Aorta (tissue), 5 donors: ENCODE data around the gene AP1S3. TPM values are rescaled to one million over a fixed set of nuclear protein-coding genes. Genes with fewer than 3 reads are reported as not detected.
A peak's percentile ranks its signal among the peaks of the same experiment; 100 is the strongest.

ENCODE experiments used
- ATAC-seq: fragments of 200-7000 bp; cut with Tn5 transposase; one replicate; pipeline ENCODE4 v1.9.1; 2022; ENCODE audit warnings: moderate library complexity; ENCODE audit not compliant: low FRiP score
- DNase-seq, 2 donors: peaks; one replicate each; pipeline ENCODE4 v3.0.0-alpha.2; 2020
- H3K27ac ChIP-seq, 2 donors: one replicate each; pipeline ENCODE4 v1.5.1; 2013; ENCODE audit warnings: low read length in 2 of 2, mild to moderate bottlenecking in 2 of 2, moderate library complexity in 2 of 2, control low read depth in 1 of 2, inconsistent platforms in 1 of 2, low read depth in 1 of 2
- H3K27me3 ChIP-seq, 2 donors: one replicate each; pipeline ENCODE4 v1.6.1; 2013; ENCODE audit warnings: control low read depth in 1 of 2, low read length in 1 of 2, mild to moderate bottlenecking in 1 of 2, moderate library complexity in 1 of 2; ENCODE audit not compliant: insufficient read depth in 2 of 2, control insufficient read depth in 1 of 2
- H3K36me3 ChIP-seq, 2 donors: one replicate each; pipeline ENCODE4 v1.6.1; 2013; ENCODE audit warnings: control low read depth in 1 of 2, low read length in 1 of 2, mild to moderate bottlenecking in 1 of 2; ENCODE audit not compliant: insufficient read depth in 2 of 2, control insufficient read depth in 1 of 2
- H3K4me1 ChIP-seq, 2 donors: one replicate each; pipeline ENCODE4 v1.6.1; 2013; ENCODE audit warnings: low read length in 2 of 2, control low read depth in 1 of 2, mild to moderate bottlenecking in 1 of 2, moderate library complexity in 1 of 2; ENCODE audit not compliant: insufficient read depth in 2 of 2, control insufficient read depth in 1 of 2
- H3K4me3 ChIP-seq, 2 donors: one replicate each; pipeline ENCODE4 v1.5.1; 2013; ENCODE audit warnings: low read length in 2 of 2, control low read depth in 1 of 2, mild to moderate bottlenecking in 1 of 2
- H3K9me3 ChIP-seq: one replicate; pipeline ENCODE4 v1.6.1; 2013; ENCODE audit warnings: mild to moderate bottlenecking, low read length; ENCODE audit not compliant: control insufficient read depth
- WGBS, 2 donors: extraction: QIAGEN DNeasy Blood & Tissue Kit; methylation state at CpG; one replicate each; pipeline ENCODE4 v1.1.7; 2013; 5-methylcytosine and 5-hydroxymethylcytosine counted together
- intact Hi-C, 2 donors: fragments of 100-400 bp; cut with DNase I; formaldehyde crosslinking; loops; one replicate each; pipeline versions ENCODE4 v1.14.2 to v1.15.0; 2022
- polyA plus RNA-seq, 2 donors: library from polyadenylated mRNA; stranded (reverse); fragments of 200-250 nt; gene quantifications; one replicate each; pipeline ENCODE4 v1.2.3, GENCODE V29; 2013
- total RNA-seq, 2 donors: library from RNA; stranded (reverse); fragmentation: NEBNext Ultra II Directional; extraction: Animal tissue kit (Norgen Biotek cat#: 25700); gene quantifications; one replicate each; pipeline ENCODE4 v1.2.1, GENCODE V29; 2021
- donor health status: healthy with polysubstance abuse.
- donor health status: Bipolar disorder and iron deficiency.
- donor health status: DM: no; HTN: no; CAD: no.
- donor health status: DM: no; HTN: no; CAD: no.
- donor health status: DM: yes; HTN: yes; CAD: no.

The AP1S3 gene
- total and polyA plus RNA-seq, 4 donors, result 0.26 to 2.0 (median 0.70) TPM

DNA sequence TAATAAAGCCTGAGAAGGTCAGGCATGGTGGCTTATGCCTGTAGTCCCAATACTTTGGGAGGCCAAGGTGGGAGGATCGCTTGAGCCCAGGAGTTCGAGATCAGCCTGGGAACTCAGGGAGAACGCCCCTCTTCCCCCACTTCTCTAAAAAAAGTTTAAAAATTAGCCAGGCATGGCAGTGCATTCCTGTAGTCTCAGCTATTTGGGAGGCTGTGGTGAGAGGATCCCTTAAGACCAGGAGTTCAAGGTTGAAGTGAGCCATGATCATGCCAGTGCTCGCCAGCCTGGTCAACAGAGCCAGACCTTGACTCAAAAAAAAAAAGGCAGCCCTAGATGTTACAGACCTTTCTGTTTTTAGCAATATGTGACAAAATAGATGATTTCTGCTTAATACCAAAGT, 83.4 kb downstream of the AP1S3 start:
- Histone ChIP-seq H3K4me1 (no peaks in the 10 kb centered on the region), H3K9me3 (no peaks in the 10 kb centered on the region), H3K36me3 (no peaks in the 10 kb centered on the region), H3K27ac (no peak overlapping the region), H3K27me3 (no peaks in the 10 kb centered on the region), H3K4me3 (no peak overlapping the region)
- DNase-seq (no peak), ATAC-seq (no peak)
- intact Hi-C loops, result no loop called here
- WGBS, 2 donors, result 96 to 98% methylated on average over 4 of the region's 4 CpGs

DNA sequence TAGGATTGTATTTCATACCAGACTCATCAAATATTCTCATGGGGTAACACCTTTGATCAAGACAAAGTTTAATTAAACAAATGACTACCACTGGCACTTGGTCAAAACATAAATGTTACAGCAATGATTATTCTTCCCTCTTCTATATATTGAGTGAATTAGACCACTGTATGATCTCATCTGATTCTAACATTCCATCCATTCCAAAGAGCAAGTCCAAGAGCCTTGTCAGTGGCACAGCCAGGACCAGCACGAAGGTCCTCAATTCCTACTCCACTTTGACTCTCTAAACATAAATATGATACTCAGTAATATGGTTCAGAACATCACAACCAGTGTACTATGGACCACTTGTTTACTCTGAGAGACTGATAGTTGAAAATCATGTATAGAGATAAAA, 86.4 kb downstream of the AP1S3 start:
- no peak for ATAC-seq
- WGBS, 2 donors, result 13 to 20% methylated on average over 1 of the region's 1 CpG
- H3K4me1 ChIP-seq, result no peaks in the 10 kb centered on the region

DNA sequence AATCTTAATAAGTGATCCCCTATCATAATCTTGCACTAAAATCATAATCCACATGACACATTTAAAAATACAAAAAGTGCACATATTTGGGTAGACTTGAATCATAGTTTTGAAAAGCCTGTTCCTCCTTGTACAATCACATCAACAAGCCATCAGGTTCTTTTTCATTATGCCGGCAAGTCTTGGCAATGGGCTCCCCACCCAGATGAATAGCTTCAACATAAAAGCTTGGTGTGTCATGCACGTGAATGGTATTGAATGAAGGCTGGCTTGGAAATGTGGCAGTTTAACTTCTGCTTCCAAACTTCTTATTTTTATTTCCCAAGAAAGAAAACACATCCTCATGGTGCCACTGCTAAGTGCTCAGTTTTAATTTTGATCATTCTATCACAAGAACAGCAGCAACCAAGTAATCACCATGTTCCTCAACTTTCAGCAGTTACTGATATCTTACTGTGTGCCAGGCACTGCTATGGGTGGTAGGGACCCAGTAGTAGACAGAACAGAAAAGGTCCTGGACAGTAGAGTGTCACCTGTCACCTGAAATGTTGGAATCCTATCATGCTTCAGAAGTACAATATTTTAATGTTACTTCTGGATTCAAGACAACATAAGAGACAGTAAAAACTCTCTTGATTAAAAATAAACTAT, 89.9 kb downstream of the AP1S3 start:
- DNase-seq, result no peak
- H3K4me3 ChIP-seq, result no peak overlapping the region
- no peak overlapping the region for H3K27ac ChIP-seq
- 2 to 12% methylated on average over 2 of the region's 2 CpGs for WGBS, 2 donors
- ATAC-seq, result no peak
- no peaks in the 10 kb centered on the region for H3K36me3 ChIP-seq
- H3K27me3 ChIP-seq, result no peaks in the 10 kb centered on the region
- H3K4me1 ChIP-seq, result peaks cover 0 to 7% of the 10 kb centered on the region in 2 donors
- H3K9me3 ChIP-seq, result no peaks in the 10 kb centered on the region
- intact Hi-C loops, result no loop called here

More for the DNA sequence above, 86.4 kb downstream of the AP1S3 start:
- Histone ChIP-seq H3K27ac (no peak overlapping the region), H3K27me3 (no peaks in the 10 kb centered on the region), H3K36me3 (no peaks in the 10 kb centered on the region), H3K9me3 (no peaks in the 10 kb centered on the region), H3K4me3 (no peak overlapping the region)
- intact Hi-C loops, result no loop called here
- no peak for DNase-seq

DNA sequence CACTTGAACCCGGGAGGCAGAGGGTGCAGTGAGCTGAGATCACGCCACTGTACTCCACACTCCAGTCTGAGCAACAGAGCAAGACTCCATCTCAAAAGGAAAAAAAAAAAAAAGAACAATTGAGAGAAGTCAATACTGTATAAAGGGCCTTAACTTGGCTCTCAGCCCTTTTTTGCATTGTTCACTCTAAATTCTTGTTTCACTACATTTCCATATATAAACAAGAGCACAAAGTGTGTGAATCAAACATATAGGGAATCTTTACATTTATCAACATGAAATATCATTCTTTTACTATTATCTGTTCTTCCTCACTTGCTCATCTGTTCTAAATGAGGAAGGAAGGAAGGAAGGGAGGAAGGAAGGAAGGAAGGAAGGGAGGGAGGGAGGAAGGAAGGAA, 90.8 kb downstream of the AP1S3 start:
- Histone ChIP-seq H3K27ac (no peak overlapping the region), H3K4me1 (peaks cover 0 to 7% of the 10 kb centered on the region in 2 donors), H3K9me3 (no peaks in the 10 kb centered on the region), H3K27me3 (no peaks in the 10 kb centered on the region), H3K4me3 (no peak overlapping the region), H3K36me3 (no peaks in the 10 kb centered on the region)
- ATAC-seq (no peak), DNase-seq (no peak)
- intact Hi-C loops, result no loop called here
- 95 to 96% methylated on average over 2 of the region's 2 CpGs for WGBS, 2 donors

DNA sequence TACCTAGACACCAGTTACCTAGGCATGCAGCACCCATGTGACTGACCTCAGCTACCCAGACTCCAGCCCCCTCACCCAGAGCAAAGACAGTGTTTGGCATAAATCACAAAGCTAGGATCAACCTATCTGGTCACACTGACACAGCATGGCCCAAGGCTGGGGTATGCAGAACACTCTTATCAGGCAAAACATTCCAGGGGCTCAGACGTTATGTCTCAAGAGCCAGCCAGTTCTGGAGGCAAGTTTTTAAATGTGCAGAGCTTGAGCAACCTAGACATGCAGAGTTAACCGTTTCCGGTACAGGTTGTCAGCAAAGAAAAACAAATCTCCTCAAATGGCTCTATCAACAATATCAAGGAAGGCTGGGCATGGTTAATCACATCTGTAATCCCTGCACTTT, 92.8 kb downstream of the AP1S3 start:
- H3K4me3 ChIP-seq, result no peak overlapping the region
- peaks cover 0 to 7% of the 10 kb centered on the region in 2 donors for H3K4me1 ChIP-seq
- no peaks in the 10 kb centered on the region for H3K27me3 ChIP-seq
- H3K27ac ChIP-seq, result no peak overlapping the region
- intact Hi-C loops, result no loop called here
- DNase-seq (no peak), ATAC-seq (no peak)
- WGBS, 2 donors, result 6 to 8% methylated on average over 3 of the region's 3 CpGs
- no peaks in the 10 kb centered on the region for H3K9me3 ChIP-seq
- no peaks in the 10 kb centered on the region for H3K36me3 ChIP-seq

DNA sequence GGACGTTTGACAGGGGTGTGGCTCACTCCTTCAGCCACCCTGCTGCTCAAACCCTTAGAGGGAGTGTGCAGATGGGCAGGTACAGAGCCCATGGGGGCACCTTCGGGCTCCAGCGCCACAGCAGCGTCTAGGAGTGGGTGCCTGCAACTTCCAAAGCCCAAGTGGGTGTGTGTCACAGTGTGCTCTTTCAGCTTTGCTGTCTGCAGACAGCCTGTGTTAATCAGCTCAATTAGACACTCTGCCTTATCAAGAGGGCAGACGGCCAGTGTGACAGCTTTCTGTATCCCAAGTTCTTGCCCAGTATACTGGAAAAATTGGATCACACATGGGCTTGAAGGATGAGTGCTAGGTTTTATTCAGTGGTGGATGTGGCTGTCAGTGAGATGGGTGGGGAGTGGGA, 96.7 kb downstream of the AP1S3 start:
- Histone ChIP-seq H3K4me3 (no peak overlapping the region), H3K4me1 (peaks cover 0 to 15% of the 10 kb centered on the region in 2 donors), H3K27me3 (no peaks in the 10 kb centered on the region), H3K27ac (no peak overlapping the region), H3K36me3 (no peaks in the 10 kb centered on the region), H3K9me3 (no peaks in the 10 kb centered on the region)
- 66 to 77% methylated on average over 5 of the region's 5 CpGs for WGBS, 2 donors
- no peak for ATAC-seq
- intact Hi-C loops, result no loop called here
- DNase-seq, result no peak

DNA sequence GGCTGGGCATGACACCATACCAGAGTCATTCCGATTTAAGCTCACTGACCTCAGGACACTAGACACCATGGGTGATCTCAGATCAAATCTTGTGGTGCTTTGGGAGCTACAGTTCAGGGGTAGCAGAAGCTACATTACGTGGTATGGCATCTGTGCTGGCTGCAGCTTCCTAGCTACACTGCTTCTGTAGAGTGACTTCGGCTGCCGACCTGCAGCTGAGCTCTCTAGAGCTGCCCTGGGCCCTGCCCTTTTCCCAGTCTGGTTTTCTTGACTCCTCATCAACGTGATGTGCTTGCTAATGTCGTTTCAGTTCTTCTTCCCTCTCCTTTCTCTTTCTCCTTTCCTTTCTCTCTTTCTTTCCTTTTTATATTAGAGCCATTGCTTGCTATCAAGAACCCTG, 100.2 kb downstream of the AP1S3 start:
- Histone ChIP-seq H3K27ac (peak overlapping the region in 1 of 2 donors; percentile 13), H3K9me3 (no peaks in the 10 kb centered on the region), H3K4me3 (no peak overlapping the region), H3K36me3 (no peaks in the 10 kb centered on the region), H3K4me1 (peaks cover 0 to 10% of the 10 kb centered on the region in 2 donors), H3K27me3 (no peaks in the 10 kb centered on the region)
- intact Hi-C loops, result no loop called here
- DNase-seq, result no peak
- WGBS, 2 donors, result 93% methylated on average over 6 of the region's 6 CpGs
- no peak for ATAC-seq

DNA sequence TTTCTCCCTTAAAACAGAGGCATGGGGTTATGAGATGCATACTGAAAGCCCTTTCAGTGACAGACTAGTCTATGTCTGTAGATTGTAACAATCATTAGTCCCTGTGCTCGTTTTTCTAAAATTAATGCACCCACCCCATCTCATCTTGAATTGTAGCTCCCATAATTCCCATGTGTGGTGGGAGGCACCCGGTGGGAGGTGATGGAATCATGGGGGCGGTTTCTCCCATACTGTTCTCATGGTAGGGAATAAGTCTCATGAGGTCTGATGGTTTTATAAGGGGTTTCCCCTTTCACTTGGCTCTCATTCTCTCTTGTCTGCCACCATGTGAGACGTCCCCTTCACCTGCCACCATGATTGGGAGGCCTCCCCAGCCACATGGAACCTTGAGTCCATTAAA, 100.9 kb downstream of the AP1S3 start:
- ATAC-seq, result no peak
- WGBS, 2 donors, result 89 to 94% methylated on average over 4 of the region's 4 CpGs
- no peak for DNase-seq
- Histone ChIP-seq H3K36me3 (no peaks in the 10 kb centered on the region), H3K27me3 (no peaks in the 10 kb centered on the region), H3K4me3 (no peak overlapping the region), H3K4me1 (peaks cover 0 to 10% of the 10 kb centered on the region in 2 donors), H3K9me3 (no peaks in the 10 kb centered on the region), H3K27ac (no peak overlapping the region)
- intact Hi-C loops, result no loop called here

DNA sequence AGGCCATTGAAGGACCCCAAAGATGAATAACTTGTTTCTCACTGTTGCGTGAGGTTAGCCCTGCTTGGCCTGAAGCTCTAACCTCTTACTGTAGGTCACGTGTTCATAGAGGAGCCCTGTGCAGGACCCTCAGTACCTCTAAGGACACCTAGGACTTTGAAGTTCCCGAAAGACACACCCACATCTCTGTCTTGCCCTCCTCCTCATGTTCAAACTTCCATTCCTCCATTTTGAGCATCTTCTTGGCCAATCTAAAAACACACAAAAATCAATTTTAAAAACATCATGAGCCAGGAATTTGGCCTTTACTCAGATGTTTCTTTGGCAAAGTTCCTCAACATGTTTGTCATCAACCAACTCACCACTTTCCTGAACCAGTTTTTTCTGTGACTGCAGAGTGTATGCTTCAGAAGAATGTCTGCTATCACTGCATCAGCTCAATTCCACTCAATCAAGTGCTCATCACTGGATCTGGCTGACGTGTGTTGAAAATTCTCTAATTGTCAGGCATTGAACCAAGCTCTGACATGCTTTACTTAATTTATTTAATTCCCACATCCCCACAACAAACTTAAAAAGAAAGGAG, 101.6 kb downstream of the AP1S3 start:
- H3K27ac ChIP-seq, result no peak overlapping the region
- peaks cover 0 to 14% of the 10 kb centered on the region in 2 donors for H3K4me1 ChIP-seq
- no peak for ATAC-seq

More for the DNA sequence above, 101.6 kb downstream of the AP1S3 start:
- Histone ChIP-seq H3K9me3 (no peaks in the 10 kb centered on the region), H3K4me3 (no peak overlapping the region), H3K27me3 (no peaks in the 10 kb centered on the region), H3K36me3 (no peaks in the 10 kb centered on the region)
- WGBS, 2 donors, result 72 to 83% methylated on average over 4 of the region's 4 CpGs
- DNase-seq, result no peak
- intact Hi-C loops, result no loop called here
